Uterus (tissue), 2 donors: Measurements from ENCODE around the gene INPP5D.

Source experiments
- CTCF ChIP-seq, 4 experiments: fragments of 200-600 bp in 2 of 4; fragments of 450-650 bp in 2 of 4; sonication (generic) in 2 of 4; IDR thresholded peaks; one replicate each; pipeline ENCODE4 v1.5.1; 2016 to 2019; ENCODE audit warnings: antibody characterized with exemption in 4 of 4, mild to moderate bottlenecking in 2 of 4, moderate library complexity in 1 of 4
- POLR2A ChIP-seq, 2 donors: fragments of 450-650 bp; IDR thresholded peaks; one replicate each; pipeline ENCODE4 v1.6.1; 2016; ENCODE audit warnings: antibody characterized with exemption in 2 of 2, mild to moderate bottlenecking in 1 of 2, moderate library complexity in 1 of 2

- no peak for TF ChIP-seq CTCF (IDR thresholded peaks at IDR 0.05)
- TF ChIP-seq POLR2A (IDR thresholded peaks at IDR 0.05) = no peak
Measured at GRCh38 chr2:233091595-233092375, 31.6 kb downstream of the INPP5D start.
